WTC11 (cell line): Measurements from ENCODE around the gene SPTB. TPM values are rescaled to one million over a fixed set of nuclear protein-coding genes. Genes with fewer than 3 reads are reported as not detected.

ENCODE experiments used
- ATAC-seq: fragments of 200-7000 bp; cut with Tn5 transposase; 2 replicates; pipeline ENCODE4 v1.10.0; 2021; ENCODE audit warnings: mild to moderate bottlenecking, moderate library complexity
- CTCF ChIA-PET: fragments of 300-600 bp; sonication (Branson Sonifier 250); formaldehyde crosslinking; loops from one replicate; lab custom pipeline; 2021; ENCODE audit warnings: antibody characterized with exemption; lab: Charles Lee
- POLR2A ChIA-PET: fragments of 350-600 bp; sonication (Branson Sonifier 250); formaldehyde crosslinking; loops from one replicate; lab custom pipeline; 2021; ENCODE audit warnings: antibody characterized with exemption; lab: Charles Lee
- DNase-seq: peaks from one replicate; pipeline ENCODE4 v3.0.0; 2021; ENCODE audit warnings: low spot score
- H3K27ac Mint-ChIP-seq: 2 replicates; pipeline ENCODE4 v1.8.0; 2021; ENCODE audit warnings: mixed read lengths
- H3K27me3 Mint-ChIP-seq: 2 replicates; pipeline ENCODE4 v1.8.0; 2021; ENCODE audit warnings: low read depth, mild to moderate bottlenecking, moderate library complexity, mixed read lengths
- H3K36me3 Mint-ChIP-seq: 2 replicates; pipeline ENCODE4 v1.8.0; 2021; ENCODE audit warnings: mixed read lengths
- H3K4me1 Mint-ChIP-seq: 2 replicates; pipeline ENCODE4 v1.8.0; 2022; ENCODE audit warnings: mixed read lengths
- H3K4me3 Mint-ChIP-seq: 2 replicates; pipeline ENCODE4 v1.8.0; 2021; ENCODE audit warnings: mild to moderate bottlenecking, moderate library complexity, mixed read lengths
- H3K9me3 Mint-ChIP-seq: 2 replicates; pipeline ENCODE4 v1.8.0; 2021; ENCODE audit warnings: mixed read lengths
- ELF4 ChIP-seq: sonication (generic); formaldehyde crosslinking; IDR thresholded peaks from 2 replicates; pipeline ENCODE4 v1.8.1; 2022; ENCODE audit warnings: low read depth, mild to moderate bottlenecking, moderate library complexity, missing genetic modification reagents
- EMX1 ChIP-seq: fragments of 250-450 bp; sonication (Bioruptor Pico); IDR thresholded peaks from 2 replicates; pipeline ENCODE4 v1.8.0; 2021; ENCODE audit warnings: mild to moderate bottlenecking
- FOXK1 ChIP-seq: sonication (generic); formaldehyde crosslinking; IDR thresholded peaks from 2 replicates; pipeline ENCODE4 v1.8.0; 2022; ENCODE audit warnings: mild to moderate bottlenecking, moderate library complexity, missing genetic modification reagents
- GABPB1 ChIP-seq: sonication (generic); formaldehyde crosslinking; IDR thresholded peaks from 2 replicates; pipeline ENCODE4 v1.8.1; 2023; ENCODE audit warnings: mild to moderate bottlenecking, missing genetic modification reagents
- KAT7 ChIP-seq: sonication (generic); formaldehyde crosslinking; IDR thresholded peaks from 2 replicates; pipeline ENCODE4 v1.8.1; 2023; ENCODE audit warnings: missing genetic modification reagents, mild to moderate bottlenecking, borderline replicate concordance
- MYBL2 ChIP-seq: sonication (generic); formaldehyde crosslinking; IDR thresholded peaks from 2 replicates; pipeline ENCODE4 v1.8.1; 2023; ENCODE audit warnings: mild to moderate bottlenecking, moderate library complexity, missing genetic modification reagents
- NR2C2 ChIP-seq: sonication (generic); formaldehyde crosslinking; IDR thresholded peaks from 2 replicates; pipeline ENCODE4 v1.8.0; 2022; ENCODE audit warnings: mild to moderate bottlenecking, missing genetic modification reagents
- OVOL2 ChIP-seq: fragments of 250-450 bp; sonication (Bioruptor Pico); IDR thresholded peaks from 2 replicates; pipeline ENCODE4 v1.9.0; 2021; ENCODE audit warnings: mild to moderate bottlenecking, borderline replicate concordance
- SP1 ChIP-seq: sonication (generic); formaldehyde crosslinking; conservative IDR thresholded peaks from 2 replicates; pipeline ENCODE4 v1.8.1; 2022; ENCODE audit warnings: missing genetic modification reagents
- STAT6 ChIP-seq: sonication (generic); formaldehyde crosslinking; conservative IDR thresholded peaks from 2 replicates; pipeline ENCODE4 v1.8.1; 2023; ENCODE audit warnings: mild to moderate bottlenecking, low read depth, missing genetic modification reagents, moderate library complexity
- TEAD1 ChIP-seq: sonication (generic); formaldehyde crosslinking; IDR thresholded peaks from 2 replicates; pipeline ENCODE4 v1.8.0; 2022; ENCODE audit warnings: mild to moderate bottlenecking, missing genetic modification reagents
- TP53 ChIP-seq: sonication (generic); formaldehyde crosslinking; IDR thresholded peaks from 2 replicates; pipeline ENCODE4 v1.8.1; 2023; ENCODE audit warnings: mild to moderate bottlenecking, missing genetic modification reagents
- ZSCAN18 ChIP-seq: fragments of 250-450 bp; sonication (Bioruptor Pico); IDR thresholded peaks from 2 replicates; pipeline ENCODE4 v2.1.2; 2022; ENCODE audit warnings: mild to moderate bottlenecking, moderate library complexity
- total RNA-seq: library from RNA; stranded (reverse); gene quantifications from 3 replicates; pipeline ENCODE4 v1.2.3, GENCODE V29; 2021
- TF ChIP-seq, protein P1 (sequence below): sonication (generic); formaldehyde crosslinking; IDR thresholded peaks from 2 replicates; pipeline ENCODE4 v1.8.0; 2023; ENCODE audit warnings: missing genetic modification reagents, mild to moderate bottlenecking, borderline replicate concordance
- TF ChIP-seq, protein P2 (sequence below): sonication (generic); formaldehyde crosslinking; IDR thresholded peaks from 2 replicates; pipeline ENCODE4 v1.8.1; 2022; ENCODE audit warnings: low read depth, mild to moderate bottlenecking, moderate library complexity, missing genetic modification reagents, borderline replicate concordance
- TF ChIP-seq, protein P3 (sequence below): fragments of 250-450 bp; sonication (Bioruptor Pico); IDR thresholded peaks from 2 replicates; pipeline ENCODE4 v1.9.0; 2021; ENCODE audit warnings: mild to moderate bottlenecking
- TF ChIP-seq, protein P4 (sequence below): fragments of 250-450 bp; sonication (Bioruptor Pico); IDR thresholded peaks from 2 replicates; pipeline ENCODE4 v1.9.0; 2021; ENCODE audit warnings: moderate library complexity, mild to moderate bottlenecking, inconsistent platforms, borderline replicate concordance
- TF ChIP-seq, protein P5 (sequence below): sonication (generic); formaldehyde crosslinking; conservative IDR thresholded peaks from 2 replicates; pipeline ENCODE4 v1.8.1; 2022; ENCODE audit warnings: mild to moderate bottlenecking, missing genetic modification reagents

The SPTB gene
- total RNA-seq, 1 experiment from 2014 or later: 3.2 TPM

DNA sequence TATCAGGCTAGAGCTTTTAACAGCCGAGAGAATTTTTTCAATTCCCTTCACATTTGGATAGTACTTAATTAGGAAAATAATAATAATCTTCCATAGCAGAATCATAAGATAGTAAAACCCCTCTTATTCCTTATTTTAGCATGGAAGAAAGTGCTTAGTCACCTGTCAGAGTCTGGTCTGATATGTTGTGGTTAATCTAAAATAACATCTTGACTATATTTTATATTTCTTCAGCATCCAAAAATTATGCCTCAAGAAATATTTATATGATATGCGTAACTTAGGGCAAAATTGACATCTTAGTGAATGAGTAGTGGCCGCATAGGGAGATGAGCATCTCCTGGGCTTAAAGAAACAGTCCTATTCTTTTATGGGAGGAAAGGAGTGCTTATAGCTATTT lies 47.3 kb upstream of the SPTB start (continued):
- TF ChIP-seq TEAD1 (CRISPR knock-in tag) (no peak), TP53 (no peak), MYBL2 (CRISPR knock-in tag) (no peak)
- TF ChIP-seq, protein P1, sequence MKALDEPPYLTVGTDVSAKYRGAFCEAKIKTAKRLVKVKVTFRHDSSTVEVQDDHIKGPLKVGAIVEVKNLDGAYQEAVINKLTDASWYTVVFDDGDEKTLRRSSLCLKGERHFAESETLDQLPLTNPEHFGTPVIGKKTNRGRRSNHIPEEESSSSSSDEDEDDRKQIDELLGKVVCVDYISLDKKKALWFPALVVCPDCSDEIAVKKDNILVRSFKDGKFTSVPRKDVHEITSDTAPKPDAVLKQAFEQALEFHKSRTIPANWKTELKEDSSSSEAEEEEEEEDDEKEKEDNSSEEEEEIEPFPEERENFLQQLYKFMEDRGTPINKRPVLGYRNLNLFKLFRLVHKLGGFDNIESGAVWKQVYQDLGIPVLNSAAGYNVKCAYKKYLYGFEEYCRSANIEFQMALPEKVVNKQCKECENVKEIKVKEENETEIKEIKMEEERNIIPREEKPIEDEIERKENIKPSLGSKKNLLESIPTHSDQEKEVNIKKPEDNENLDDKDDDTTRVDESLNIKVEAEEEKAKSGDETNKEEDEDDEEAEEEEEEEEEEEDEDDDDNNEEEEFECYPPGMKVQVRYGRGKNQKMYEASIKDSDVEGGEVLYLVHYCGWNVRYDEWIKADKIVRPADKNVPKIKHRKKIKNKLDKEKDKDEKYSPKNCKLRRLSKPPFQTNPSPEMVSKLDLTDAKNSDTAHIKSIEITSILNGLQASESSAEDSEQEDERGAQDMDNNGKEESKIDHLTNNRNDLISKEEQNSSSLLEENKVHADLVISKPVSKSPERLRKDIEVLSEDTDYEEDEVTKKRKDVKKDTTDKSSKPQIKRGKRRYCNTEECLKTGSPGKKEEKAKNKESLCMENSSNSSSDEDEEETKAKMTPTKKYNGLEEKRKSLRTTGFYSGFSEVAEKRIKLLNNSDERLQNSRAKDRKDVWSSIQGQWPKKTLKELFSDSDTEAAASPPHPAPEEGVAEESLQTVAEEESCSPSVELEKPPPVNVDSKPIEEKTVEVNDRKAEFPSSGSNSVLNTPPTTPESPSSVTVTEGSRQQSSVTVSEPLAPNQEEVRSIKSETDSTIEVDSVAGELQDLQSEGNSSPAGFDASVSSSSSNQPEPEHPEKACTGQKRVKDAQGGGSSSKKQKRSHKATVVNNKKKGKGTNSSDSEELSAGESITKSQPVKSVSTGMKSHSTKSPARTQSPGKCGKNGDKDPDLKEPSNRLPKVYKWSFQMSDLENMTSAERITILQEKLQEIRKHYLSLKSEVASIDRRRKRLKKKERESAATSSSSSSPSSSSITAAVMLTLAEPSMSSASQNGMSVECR (CRISPR knock-in tag): no peak

- TF ChIP-seq SP1 (CRISPR knock-in tag) (no peak), STAT6 (no peak), NR2C2 (no peak), ZSCAN18 (no peak), ELF4 (no peak), OVOL2 (no peak), EMX1 (CRISPR knock-in tag) (no peak), GABPB1 (CRISPR knock-in tag) (no peak), FOXK1 (CRISPR knock-in tag) (no peak), KAT7 (CRISPR knock-in tag) (no peak)
- TF ChIP-seq, protein P2, sequence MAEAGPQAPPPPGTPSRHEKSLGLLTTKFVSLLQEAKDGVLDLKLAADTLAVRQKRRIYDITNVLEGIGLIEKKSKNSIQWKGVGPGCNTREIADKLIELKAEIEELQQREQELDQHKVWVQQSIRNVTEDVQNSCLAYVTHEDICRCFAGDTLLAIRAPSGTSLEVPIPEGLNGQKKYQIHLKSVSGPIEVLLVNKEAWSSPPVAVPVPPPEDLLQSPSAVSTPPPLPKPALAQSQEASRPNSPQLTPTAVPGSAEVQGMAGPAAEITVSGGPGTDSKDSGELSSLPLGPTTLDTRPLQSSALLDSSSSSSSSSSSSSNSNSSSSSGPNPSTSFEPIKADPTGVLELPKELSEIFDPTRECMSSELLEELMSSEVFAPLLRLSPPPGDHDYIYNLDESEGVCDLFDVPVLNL (CRISPR knock-in tag): no peak
- TF ChIP-seq, protein P3, sequence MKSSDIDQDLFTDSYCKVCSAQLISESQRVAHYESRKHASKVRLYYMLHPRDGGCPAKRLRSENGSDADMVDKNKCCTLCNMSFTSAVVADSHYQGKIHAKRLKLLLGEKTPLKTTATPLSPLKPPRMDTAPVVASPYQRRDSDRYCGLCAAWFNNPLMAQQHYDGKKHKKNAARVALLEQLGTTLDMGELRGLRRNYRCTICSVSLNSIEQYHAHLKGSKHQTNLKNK (CRISPR knock-in tag): no peak
- TF ChIP-seq, protein P4, sequence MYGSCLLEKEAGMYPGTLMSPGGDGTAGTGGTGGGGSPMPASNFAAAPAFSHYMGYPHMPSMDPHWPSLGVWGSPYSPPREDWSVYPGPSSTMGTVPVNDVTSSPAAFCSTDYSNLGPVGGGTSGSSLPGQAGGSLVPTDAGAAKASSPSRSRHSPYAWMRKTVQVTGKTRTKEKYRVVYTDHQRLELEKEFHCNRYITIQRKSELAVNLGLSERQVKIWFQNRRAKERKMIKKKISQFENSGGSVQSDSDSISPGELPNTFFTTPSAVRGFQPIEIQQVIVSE: no peak
- TF ChIP-seq, protein P5, sequence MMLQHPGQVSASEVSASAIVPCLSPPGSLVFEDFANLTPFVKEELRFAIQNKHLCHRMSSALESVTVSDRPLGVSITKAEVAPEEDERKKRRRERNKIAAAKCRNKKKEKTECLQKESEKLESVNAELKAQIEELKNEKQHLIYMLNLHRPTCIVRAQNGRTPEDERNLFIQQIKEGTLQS (CRISPR knock-in tag): no peak
- no peaks in the 10 kb centered on the region for H3K4me1 Mint-ChIP-seq
- peaks cover 24% of the 10 kb centered on the region for H3K36me3 Mint-ChIP-seq
- ATAC-seq (no peak), DNase-seq (no peak)
- H3K27ac Mint-ChIP-seq: no peak overlapping the region
- ChIA-PET POLR2A (no interaction called here), CTCF (no interaction called here)
- no peak overlapping the region for H3K4me3 Mint-ChIP-seq
- no peaks in the 10 kb centered on the region for H3K27me3 Mint-ChIP-seq
- peaks cover 5% of the 10 kb centered on the region; the same call in 1 of the 2 replicates for H3K9me3 Mint-ChIP-seq
These were observed 46.8 kb upstream of the SPTB start for GRCh38 chr14:64926398-64926995.
